Measurements from ENCODE around the gene KIF20B. TPM values are rescaled to one million over a fixed set of nuclear protein-coding genes. Genes with fewer than 3 reads are reported as not detected.

Gene KIF20B
- polyA plus RNA-seq, 1 donor from 2014 or later = 28.8 TPM

GRCh38 chr10:89782470-89782869, 81.1 kb downstream of the KIF20B start:
- peaks cover 2% of the 10 kb centered on the region for H3K36me3 Mint-ChIP-seq
- peaks cover 0 to 4% (median 0%) of the 10 kb centered on the region in 3 donors for H3K9me3 Mint-ChIP-seq
- no peaks in the 10 kb centered on the region for H3K4me1 Mint-ChIP-seq
- no peaks in the 10 kb centered on the region for H3K27me3 Mint-ChIP-seq
- H3K27ac Mint-ChIP-seq = no peak overlapping the region
- no peak overlapping the region for H3K4me3 Mint-ChIP-seq

DNA sequence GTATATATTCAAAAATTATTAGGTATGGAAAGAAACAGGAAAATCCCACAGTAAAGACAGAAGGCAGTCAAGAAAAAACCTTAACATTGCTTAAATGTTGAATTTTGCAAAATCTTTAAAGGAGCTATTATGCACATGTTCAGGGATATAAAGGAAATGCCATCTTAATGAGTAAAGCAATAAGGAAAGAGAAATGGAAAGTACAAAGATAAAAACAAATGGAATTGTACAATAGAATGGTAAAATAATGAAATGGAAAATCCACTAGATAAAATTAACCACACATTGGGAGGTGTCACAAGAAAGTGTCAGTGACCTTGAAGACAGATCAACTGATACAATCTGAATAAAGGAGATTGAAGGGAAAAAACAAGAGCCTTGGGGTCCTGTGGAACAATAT, 82.0 kb downstream of the KIF20B start:
- Mint-ChIP-seq H3K9me3 (peaks cover 0 to 4% (median 0%) of the 10 kb centered on the region in 3 donors), H3K4me1 (no peaks in the 10 kb centered on the region), H3K27me3 (no peaks in the 10 kb centered on the region), H3K4me3 (no peak overlapping the region), H3K36me3 (peaks cover 2% of the 10 kb centered on the region), H3K27ac (no peak overlapping the region)

GRCh38 chr10:89785095-89785494, 83.7 kb downstream of the KIF20B start:
- Mint-ChIP-seq H3K36me3 (no peaks in the 10 kb centered on the region), H3K9me3 (peaks cover 0 to 4% (median 0%) of the 10 kb centered on the region in 3 donors), H3K27me3 (no peaks in the 10 kb centered on the region), H3K27ac (no peak overlapping the region), H3K4me1 (peaks cover 0 to 3% (median 0%) of the 10 kb centered on the region in 3 donors), H3K4me3 (no peak overlapping the region)

GRCh38 chr10:89789188-89789877, 87.9 kb downstream of the KIF20B start:
- H3K27me3 Mint-ChIP-seq = peaks cover 1% of the 10 kb centered on the region
- H3K4me1 Mint-ChIP-seq = peaks cover 2 to 7% (median 4%) of the 10 kb centered on the region in 3 donors
- no peak overlapping the region for H3K27ac Mint-ChIP-seq
- H3K36me3 Mint-ChIP-seq = no peaks in the 10 kb centered on the region
- H3K9me3 Mint-ChIP-seq = peaks cover 0 to 4% (median 0%) of the 10 kb centered on the region in 3 donors
- no peak overlapping the region for H3K4me3 Mint-ChIP-seq

- Mint-ChIP-seq H3K4me1 (peaks cover 7% of the 10 kb centered on the region in 3 donors), H3K27me3 (peaks cover 1% of the 10 kb centered on the region), H3K27ac (no peak overlapping the region), H3K9me3 (no peaks in the 10 kb centered on the region), H3K4me3 (no peak overlapping the region), H3K36me3 (peaks cover 3% of the 10 kb centered on the region)
These were observed 90.8 kb downstream of the KIF20B start for GRCh38 chr10:89792187-89792586.

DNA sequence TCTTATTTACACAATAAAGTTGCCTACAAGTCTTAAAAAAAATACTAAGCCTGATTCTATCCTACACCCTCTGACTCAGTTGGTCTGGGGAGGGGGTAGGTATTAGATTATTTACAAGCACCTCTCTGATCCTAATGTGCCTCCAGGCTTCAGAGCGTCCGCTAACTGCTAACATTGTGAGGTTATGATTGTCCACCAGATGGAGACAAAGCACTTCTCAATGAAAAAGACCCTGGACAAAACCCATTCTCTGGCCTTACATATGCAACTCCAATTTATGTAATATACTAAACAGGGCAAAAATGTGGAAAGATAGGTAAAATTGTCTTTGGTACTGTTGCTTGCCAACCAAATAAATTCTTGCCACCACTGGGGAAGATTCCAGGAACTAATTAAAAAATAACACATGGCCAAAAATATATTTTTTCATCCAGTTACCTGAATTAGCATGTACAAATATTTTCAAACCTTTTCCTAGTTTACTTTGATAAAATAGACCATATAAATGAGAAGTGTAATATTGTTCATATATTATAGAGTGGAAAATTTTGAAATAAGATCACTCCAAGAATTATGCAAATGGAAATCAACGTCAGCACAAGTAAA, 92.4 kb downstream of the KIF20B start:
- H3K4me3 Mint-ChIP-seq = no peak overlapping the region
- no peaks in the 10 kb centered on the region for H3K9me3 Mint-ChIP-seq
- peaks cover 7% of the 10 kb centered on the region in 3 donors for H3K4me1 Mint-ChIP-seq
- peaks cover 3% of the 10 kb centered on the region for H3K36me3 Mint-ChIP-seq
- H3K27me3 Mint-ChIP-seq = peaks cover 1% of the 10 kb centered on the region
- no peak overlapping the region for H3K27ac Mint-ChIP-seq

DNA sequence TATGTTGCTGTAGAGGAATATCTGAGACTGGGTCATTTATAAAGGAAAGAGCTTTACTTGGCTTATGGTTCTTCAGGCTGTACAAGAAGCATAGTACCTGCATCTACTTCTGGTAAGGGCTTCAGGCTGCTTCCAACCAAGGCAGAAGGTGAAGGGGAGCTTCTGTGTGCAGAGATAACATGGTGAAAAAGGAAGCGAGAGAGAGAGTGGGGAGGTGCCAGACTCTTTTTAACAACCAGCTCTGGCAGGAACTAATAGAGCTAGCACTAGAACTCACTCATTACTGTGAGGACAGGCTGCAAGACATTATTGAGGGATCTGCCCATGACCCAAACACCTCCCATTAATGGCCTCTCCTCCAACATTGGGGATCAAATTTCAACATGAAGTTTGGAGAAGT, 94.5 kb downstream of the KIF20B start:
- Mint-ChIP-seq H3K9me3 (no peaks in the 10 kb centered on the region), H3K27ac (no peak overlapping the region), H3K27me3 (peaks cover 1% of the 10 kb centered on the region), H3K4me1 (peaks cover 4 to 10% (median 7%) of the 10 kb centered on the region in 3 donors), H3K4me3 (no peak overlapping the region), H3K36me3 (peaks cover 3% of the 10 kb centered on the region)

DNA sequence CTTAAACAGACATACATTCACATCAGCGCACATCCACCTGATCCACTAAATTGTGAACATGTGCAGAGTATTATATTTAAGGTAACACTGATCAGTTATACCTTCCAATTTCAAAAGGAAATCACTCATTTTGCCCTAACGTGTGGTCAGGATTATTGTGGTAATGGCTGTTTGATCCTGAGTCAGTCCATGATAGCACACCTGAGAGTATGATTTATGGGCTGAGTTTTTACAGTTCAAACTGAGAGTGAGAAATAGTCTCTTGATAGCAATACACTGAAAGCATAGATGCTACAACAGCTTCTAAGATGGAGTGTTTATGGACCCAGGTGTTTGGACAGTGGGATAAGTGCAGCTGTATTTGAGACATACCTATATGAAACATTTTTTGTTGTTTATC, 96.7 kb downstream of the KIF20B start:
- Mint-ChIP-seq H3K4me3 (no peak overlapping the region), H3K36me3 (peaks cover 3% of the 10 kb centered on the region), H3K27me3 (peaks cover 2% of the 10 kb centered on the region), H3K27ac (no peak overlapping the region), H3K4me1 (peaks cover 4 to 10% (median 7%) of the 10 kb centered on the region in 3 donors), H3K9me3 (no peaks in the 10 kb centered on the region)

DNA sequence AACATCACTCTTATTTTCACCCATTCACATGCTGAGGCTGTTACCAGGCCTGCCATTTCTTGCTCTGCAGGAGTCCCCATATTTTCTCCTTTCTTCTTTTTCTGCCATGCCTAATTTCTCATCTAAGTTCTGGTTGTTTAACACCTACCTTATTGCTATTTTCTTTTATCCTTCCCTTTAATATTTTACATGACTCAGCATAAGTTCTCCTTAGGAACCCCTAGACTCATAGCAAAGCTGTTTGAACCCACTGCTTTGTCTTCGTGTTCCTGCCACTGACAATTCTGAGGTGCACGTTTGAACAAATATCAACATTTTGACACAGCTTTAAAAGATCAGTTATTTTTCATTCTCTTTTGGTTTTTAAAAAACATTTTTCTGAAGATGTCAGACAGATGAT, 98.2 kb downstream of the KIF20B start:
- H3K27me3 Mint-ChIP-seq = peaks cover 3% of the 10 kb centered on the region
- peaks cover 2 to 8% (median 3%) of the 10 kb centered on the region in 3 donors for H3K4me1 Mint-ChIP-seq
- H3K27ac Mint-ChIP-seq = no peak overlapping the region
- peaks cover 6% of the 10 kb centered on the region for H3K36me3 Mint-ChIP-seq
- no peaks in the 10 kb centered on the region for H3K9me3 Mint-ChIP-seq
- H3K4me3 Mint-ChIP-seq = no peak overlapping the region

DNA sequence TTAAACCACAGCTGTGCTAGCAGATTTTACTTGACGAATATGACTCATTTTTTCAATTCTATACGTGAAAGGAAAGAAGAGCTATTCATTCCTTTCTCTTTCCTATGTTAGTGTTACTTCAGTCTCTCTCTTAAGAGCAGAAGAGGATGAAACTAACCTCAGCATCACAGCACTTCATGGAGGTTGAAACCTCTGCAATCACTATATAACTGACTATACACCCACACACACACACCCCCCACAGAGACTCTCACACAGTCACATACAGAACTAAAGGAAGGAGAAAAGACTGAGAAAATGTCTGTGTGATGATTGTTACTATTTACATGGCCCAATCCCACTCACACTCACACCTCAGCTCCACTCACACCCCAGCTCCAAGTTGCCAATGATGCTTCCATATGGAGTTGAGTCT, 104.2 kb downstream of the KIF20B start:
- H3K36me3 Mint-ChIP-seq = peaks cover 5% of the 10 kb centered on the region
- H3K27ac Mint-ChIP-seq = peak overlapping the region in 1 of 3 donors; percentile 36
- H3K4me1 Mint-ChIP-seq = peaks cover 0 to 4% (median 2%) of the 10 kb centered on the region in 3 donors
- H3K4me3 Mint-ChIP-seq = no peak overlapping the region
- no peaks in the 10 kb centered on the region for H3K9me3 Mint-ChIP-seq
- peaks cover 3% of the 10 kb centered on the region for H3K27me3 Mint-ChIP-seq

GRCh38 chr10:89808842-89809241, 107.5 kb downstream of the KIF20B start:
- Mint-ChIP-seq H3K36me3 (peaks cover 5% of the 10 kb centered on the region), H3K27ac (no peak overlapping the region), H3K9me3 (no peaks in the 10 kb centered on the region), H3K27me3 (peaks cover 7% of the 10 kb centered on the region), H3K4me3 (no peak overlapping the region), H3K4me1 (peaks cover 0 to 5% (median 4%) of the 10 kb centered on the region in 3 donors)

DNA sequence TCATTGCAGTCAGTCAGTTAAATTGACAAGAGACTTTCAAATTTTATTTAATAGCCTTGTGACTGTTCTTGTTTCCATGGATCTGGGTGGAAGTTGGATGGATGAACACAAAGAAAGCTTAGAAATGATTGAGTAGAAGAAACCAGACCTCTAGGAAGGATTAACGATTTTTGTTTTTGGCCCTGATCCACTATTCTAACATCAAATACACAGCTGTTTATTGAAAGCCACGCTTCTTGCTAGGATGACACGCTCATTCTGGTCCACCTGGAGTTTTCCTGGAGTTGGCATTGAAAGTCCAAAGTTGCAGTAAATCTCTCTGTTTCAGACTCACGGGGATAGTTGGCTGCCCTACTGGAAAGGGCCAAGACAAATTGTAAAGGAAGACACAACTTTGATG, 108.4 kb downstream of the KIF20B start:
- Mint-ChIP-seq H3K27ac (no peak overlapping the region), H3K27me3 (peaks cover 5% of the 10 kb centered on the region), H3K9me3 (no peaks in the 10 kb centered on the region), H3K4me1 (peaks cover 0 to 4% (median 4%) of the 10 kb centered on the region in 3 donors), H3K4me3 (no peak overlapping the region), H3K36me3 (peaks cover 3% of the 10 kb centered on the region)

DNA sequence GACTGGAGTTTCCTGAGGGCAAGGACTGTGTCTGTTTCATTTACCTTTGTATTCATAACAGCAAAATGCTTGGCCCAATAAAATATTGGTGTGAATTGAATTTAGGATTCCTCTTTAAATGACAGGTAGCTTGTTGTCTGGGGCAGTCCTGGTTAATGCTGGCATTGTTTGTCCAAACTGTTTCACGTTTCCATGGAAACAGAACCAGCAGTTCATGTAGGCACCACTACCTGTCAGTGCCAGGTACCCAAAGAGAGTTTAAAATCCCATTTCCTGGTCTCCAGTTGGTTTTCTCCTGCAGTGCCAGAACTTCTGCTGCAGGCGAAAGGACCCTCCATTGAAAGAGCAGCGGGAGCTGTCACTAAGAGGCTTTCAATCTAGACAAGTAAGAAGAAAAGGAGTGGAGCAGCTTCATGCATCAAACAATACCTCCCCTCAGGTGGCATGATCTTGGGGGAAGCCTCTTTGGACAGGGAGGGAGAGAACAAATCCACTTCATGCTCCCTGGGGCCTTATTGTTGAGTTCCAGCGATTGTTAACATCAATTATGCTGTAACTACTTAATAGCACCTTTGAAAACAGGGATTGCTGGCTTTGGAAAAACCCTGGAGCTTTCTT, 109.6 kb downstream of the KIF20B start:
- Mint-ChIP-seq H3K4me3 (no peak overlapping the region), H3K4me1 (peaks cover 0 to 4% (median 0%) of the 10 kb centered on the region in 3 donors), H3K36me3 (peaks cover 3% of the 10 kb centered on the region), H3K9me3 (peaks cover 0 to 1% (median 0%) of the 10 kb centered on the region in 3 donors), H3K27me3 (peaks cover 5% of the 10 kb centered on the region), H3K27ac (no peak overlapping the region)

DNA sequence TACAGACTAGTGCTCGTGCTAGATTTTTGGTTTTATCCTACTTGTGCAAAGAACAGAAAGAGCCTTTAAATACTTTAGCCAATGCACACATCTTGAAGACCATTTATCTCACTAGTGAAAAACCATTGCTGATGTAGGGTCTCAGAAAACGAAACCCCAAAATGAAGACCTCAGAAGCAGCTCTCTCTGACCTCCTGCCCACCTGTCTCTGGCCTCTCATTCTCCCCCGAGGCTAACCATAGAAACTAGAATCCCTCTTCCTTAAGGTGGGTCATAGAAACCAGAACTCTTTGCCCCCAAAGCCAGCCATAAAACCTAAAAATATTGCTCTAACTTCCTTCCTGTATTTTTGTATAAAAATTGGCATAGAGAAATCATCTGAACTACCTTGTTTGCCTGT, 112.2 kb downstream of the KIF20B start:
- H3K4me1 Mint-ChIP-seq = peaks cover 0 to 6% (median 0%) of the 10 kb centered on the region in 3 donors
- no peak overlapping the region for H3K4me3 Mint-ChIP-seq
- peaks cover 4% of the 10 kb centered on the region for H3K36me3 Mint-ChIP-seq
- H3K27ac Mint-ChIP-seq = no peak overlapping the region
- peaks cover 0 to 2% (median 1%) of the 10 kb centered on the region in 3 donors for H3K9me3 Mint-ChIP-seq
- H3K27me3 Mint-ChIP-seq = peaks cover 13% of the 10 kb centered on the region

- Mint-ChIP-seq H3K36me3 (peaks cover 4% of the 10 kb centered on the region), H3K4me1 (peaks cover 0 to 6% (median 0%) of the 10 kb centered on the region in 3 donors), H3K27me3 (peaks cover 16% of the 10 kb centered on the region), H3K4me3 (no peak overlapping the region), H3K9me3 (peaks cover 2 to 3% (median 2%) of the 10 kb centered on the region in 3 donors), H3K27ac (no peak overlapping the region)
These were observed 112.9 kb downstream of the KIF20B start for GRCh38 chr10:89814278-89814677.

All from IgD-negative memory B cell (primary cell).